HG02870 (cell line): ENCODE data around the gene WDR12.
"Not testable (repeated sequence)": the region's sequence is repeated elsewhere in the genome, so short reads cannot be mapped to it uniquely, and the experiment has no call there.

Source experiments
- ATAC-seq: cut with Tn5 transposase; IDR thresholded peaks from one replicate; pipeline ENCODE4 v1.9.1; 2021; ENCODE audit warnings: mild to moderate bottlenecking, moderate library complexity; ENCODE audit not compliant: unreplicated experiment

The WDR12 gene

GRCh38 chr2:202911512-202912341, at the start of gene WDR12, which contains the start of gene CARF:
WDR12 (minus strand) TSS chr2:202911673; CDS start chr2:202911476, 197 bp downstream.
CARF (plus strand) TSS chr2:202912275; CDS start chr2:202941903, 29,628 bp downstream.
- ATAC-seq = peak; percentile 65

GRCh38 chr2:202960524-202960923, 49.1 kb upstream of the WDR12 start:
- no peak for ATAC-seq

- ATAC-seq = no peak
These were observed 39.1 kb upstream of the WDR12 start for GRCh38 chr2:202950592-202950991.

- ATAC-seq = not testable (repeated sequence)
These were observed 37.9 kb upstream of the WDR12 start for GRCh38 chr2:202949333-202949732.

- ATAC-seq = no peak
These were observed 34.0 kb upstream of the WDR12 start for GRCh38 chr2:202945497-202945896.

- no peak for ATAC-seq
These were observed 33.3 kb upstream of the WDR12 start for GRCh38 chr2:202944816-202945215.

GRCh38 chr2:202944408-202944807, 32.9 kb upstream of the WDR12 start:
- no peak for ATAC-seq

DNA sequence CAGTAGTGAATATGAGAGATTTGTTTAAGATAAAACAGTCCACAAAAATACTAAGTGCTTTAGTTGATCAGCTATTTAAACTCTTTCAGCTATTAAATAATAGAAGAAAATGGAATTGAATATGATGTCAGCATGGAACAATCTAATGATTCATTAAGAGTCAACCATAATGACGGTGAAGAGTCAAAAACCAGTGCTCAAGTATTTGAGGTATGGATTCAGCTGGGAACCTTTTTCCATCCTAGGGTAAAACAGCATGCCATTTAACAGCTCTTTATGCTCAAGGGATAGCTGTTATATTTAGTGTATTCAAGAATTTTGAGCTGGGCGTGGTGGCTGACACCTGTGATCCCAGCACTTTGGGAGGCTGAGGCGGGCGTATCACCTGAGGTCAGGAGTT, 30.3 kb upstream of the WDR12 start:
- ATAC-seq = no peak

DNA sequence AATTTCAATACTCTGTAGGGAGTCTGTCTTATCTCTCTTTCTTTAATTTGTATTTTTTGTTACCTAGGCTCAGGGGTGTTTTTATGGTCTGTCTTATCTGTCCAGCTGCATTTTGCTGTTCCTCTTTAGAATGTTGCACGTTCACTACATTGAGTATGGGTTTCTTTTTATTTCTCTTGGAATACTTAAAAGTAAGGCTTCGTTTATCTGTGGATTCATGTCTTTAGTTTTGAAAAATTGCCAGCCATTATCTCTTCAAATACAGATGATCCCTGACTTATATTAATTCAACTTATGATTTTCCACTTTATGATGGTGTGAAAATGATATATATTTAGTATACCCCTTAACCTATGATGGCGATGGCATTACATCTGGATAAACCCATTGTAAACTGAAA, 27.5 kb upstream of the WDR12 start:
- ATAC-seq = no peak

DNA sequence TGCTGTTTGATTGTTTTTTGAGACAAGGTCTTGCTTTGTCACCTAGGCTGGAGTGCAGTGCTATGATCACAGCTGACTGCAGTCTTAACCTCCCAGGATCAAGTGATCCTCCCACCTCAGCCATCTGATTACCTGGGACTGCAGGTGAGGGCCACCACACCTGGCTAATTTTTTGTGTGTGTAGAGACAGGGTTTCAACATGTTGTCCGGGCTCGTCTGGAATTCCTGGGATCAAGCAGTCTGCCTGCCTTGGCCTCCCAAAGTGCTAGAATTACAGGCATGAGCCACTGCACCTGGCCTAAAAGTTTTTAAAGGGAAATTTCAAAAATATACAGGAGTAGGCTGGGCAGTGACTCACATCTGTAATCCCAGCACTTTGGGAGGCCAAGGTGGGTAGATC, 23.0 kb upstream of the WDR12 start:
- ATAC-seq = no peak

- ATAC-seq = no peak
These were observed 22.5 kb upstream of the WDR12 start for GRCh38 chr2:202933958-202934357.

- no peak for ATAC-seq
These were observed 21.7 kb upstream of the WDR12 start for GRCh38 chr2:202933139-202933510.

DNA sequence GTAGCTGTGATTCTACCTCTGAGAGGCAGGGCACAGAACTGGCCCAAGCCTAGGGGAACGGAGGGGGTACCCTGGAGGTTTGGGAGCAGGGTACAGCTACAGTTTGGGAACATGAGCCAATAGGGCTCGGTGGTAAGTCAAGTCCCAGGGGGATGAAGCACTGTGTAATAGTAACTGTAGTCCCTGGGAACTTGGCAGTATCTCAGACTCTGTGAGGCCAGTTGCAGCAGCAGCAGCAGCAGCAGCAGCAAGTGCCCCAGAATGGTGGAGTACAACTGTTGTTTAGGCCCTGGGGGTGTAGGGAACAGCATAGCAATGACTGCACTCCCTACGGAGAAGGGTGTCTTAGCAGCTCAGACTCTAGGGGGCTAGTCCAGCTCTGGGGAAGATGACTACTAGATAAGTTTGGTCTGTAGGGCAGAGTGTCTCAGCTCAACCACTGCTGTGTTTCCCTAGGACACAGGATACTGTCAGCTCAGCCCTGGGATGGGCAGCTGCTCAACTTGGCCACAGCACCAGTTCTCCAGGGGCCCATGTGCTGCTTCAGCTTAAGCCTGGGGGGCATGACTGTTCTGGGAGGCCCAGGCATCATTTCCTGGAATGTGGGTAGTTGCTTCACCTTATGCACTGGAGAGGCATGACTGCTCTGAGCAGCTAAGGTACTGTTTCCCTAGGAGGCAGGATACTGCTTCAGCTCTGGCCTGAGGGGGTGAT, 21.1 kb upstream of the WDR12 start:
- ATAC-seq = no peak

GRCh38 chr2:202918860-202919259, 7.4 kb upstream of the WDR12 start:
- no peak for ATAC-seq

GRCh38 chr2:202912342-202913201, 1.1 kb upstream of the WDR12 start:
- peak; percentile 51 for ATAC-seq

- peak; percentile 9 for ATAC-seq
These were observed 316 bp downstream of the WDR12 start for GRCh38 chr2:202911203-202911511.

DNA sequence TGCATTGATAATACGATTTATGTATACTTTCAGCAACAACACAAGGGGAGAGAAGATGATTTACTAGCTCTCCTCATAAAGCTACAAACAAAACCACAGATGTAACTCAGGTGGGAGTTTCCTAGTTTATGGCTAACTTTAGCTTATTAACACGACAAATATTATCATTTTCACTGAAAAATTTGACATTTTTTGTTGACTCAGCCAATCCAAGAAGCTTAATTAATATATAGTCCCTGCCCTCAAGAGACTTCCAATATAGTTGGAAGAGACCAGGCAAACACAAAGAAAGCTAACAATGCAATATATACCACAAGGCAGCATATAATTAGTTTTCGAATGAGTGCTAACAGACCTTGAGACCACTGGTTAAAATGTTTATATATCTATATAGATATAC, 775 bp downstream of the WDR12 start:
- no peak for ATAC-seq

DNA sequence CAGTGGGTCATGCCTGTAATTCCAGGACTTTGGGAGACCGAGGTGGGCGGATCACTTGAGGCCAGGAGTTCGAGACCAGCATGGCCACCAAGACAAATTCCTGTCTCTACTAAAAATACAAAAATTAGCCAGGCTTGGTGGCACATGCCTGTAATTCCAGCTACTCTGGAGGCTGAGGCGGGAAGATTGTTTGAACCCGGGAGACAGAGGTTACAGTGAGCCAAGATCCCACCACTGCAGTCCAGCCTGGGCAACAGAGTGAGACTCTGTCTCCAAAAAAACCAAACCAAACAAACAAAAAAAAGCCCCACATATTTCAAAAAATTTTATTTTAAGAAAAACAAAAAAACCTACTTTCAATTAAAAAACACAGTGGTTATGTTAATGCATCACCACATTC, 1.2 kb downstream of the WDR12 start:
- ATAC-seq = not testable (repeated sequence)

DNA sequence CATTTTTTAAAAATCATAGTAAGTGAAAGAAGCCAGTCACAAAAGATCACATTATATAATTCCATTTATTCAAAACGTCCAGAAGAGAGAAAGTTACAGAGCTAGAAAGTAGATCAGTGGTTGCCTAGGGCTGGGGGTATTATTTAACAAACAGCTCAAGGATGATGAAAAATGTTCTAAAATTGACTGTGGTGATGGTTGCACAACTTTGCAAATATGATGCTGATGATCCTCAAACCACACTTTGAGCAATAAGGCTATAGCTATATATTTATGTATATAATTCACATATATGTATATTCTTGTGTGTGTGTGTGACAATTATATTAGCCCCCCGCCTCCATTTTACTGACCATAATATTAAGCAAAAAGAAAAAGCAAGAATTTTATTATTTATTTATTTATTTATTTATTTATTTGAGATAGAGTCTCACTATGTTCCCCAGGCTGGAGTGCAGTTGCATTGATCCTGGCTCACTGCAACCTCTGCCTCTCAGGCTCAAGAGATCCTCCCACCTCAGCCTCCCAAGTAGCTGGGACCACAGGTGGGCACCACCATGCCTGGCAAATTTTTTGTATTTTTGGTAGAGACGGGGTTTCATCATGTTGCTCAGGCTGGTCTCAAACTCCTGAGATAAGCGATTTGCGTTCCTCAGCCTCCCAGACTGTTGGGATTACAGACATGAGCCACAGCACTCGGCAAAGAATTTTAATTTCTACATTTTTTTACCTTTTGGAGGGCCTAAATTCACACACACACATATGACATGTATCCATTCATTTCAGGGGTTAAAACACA, 1.9 kb downstream of the WDR12 start:
- no peak for ATAC-seq

DNA sequence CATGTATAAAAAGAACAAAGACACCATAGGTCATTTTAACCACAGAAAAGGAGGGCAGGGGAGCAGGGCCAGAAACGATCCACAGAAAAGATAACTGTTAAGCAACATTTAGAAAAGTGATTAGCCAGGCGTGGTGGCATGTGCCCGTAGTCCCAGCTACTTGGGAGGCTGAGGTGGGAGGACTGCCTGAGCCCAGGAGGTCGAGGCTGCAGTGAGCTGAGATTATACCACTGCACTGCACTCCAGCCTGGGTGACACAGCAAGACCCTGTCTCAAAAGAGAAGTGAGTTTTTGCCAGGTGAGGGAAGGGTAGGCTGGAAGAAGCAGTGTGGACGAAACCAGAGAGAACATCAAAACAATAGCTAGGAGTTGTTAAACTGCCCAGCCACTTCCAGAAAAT, 3.3 kb downstream of the WDR12 start:
- ATAC-seq = no peak

DNA sequence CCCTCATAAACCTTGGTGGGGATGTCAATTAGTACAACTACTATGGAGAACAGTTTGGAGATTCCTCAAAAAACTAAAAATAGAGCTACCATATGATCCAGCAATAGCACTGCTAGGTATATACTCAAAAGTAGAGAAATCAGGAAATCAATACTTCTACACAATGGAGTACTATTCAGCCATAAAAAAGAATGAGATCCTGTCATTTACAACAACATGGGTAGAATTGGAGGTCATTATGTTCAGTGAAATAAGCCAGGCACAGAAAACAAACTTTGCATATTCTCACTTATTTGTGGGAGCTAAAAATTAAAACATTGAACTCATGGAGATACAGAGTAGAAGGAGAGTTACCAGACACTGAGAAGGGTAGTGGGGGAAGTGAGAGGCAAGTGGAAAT, 6.0 kb downstream of the WDR12 start:
- not testable (repeated sequence) for ATAC-seq
